ENCODE measurements around the gene HDGFL2. TPM values are rescaled to one million over a fixed set of nuclear protein-coding genes. Genes with fewer than 3 reads are reported as not detected.

The HDGFL2 gene
- total and polyA plus RNA-seq, 8 donors = 30.9 to 87.4 (median 73.1) TPM

GRCh38 chr19:4506449-4507149 lies 34.5 kb downstream of the HDGFL2 start:
- H3K9me3 ChIP-seq = no peaks in the 10 kb centered on the region
- no peak overlapping the region for H3K4me3 ChIP-seq
- no peaks in the 10 kb centered on the region for H3K27me3 ChIP-seq
- intact Hi-C loops (cut with DNase I) = no loop called here
- no peak for TF ChIP-seq CTCF (IDR thresholded peaks at IDR 0.05)
- no peak overlapping the region for H3K27ac ChIP-seq
- H3K36me3 ChIP-seq = peaks cover 0 to 45% of the 10 kb centered on the region in 2 donors
- ATAC-seq = no peak
- DNase-seq = no peak
- H3K4me1 ChIP-seq = no peaks in the 10 kb centered on the region

- no peaks in the 10 kb centered on the region for H3K27me3 ChIP-seq
- H3K9me3 ChIP-seq = no peaks in the 10 kb centered on the region
- no peaks in the 10 kb centered on the region for H3K4me1 ChIP-seq
- DNase-seq (no peak), ATAC-seq (no peak)
- no peak for TF ChIP-seq CTCF (IDR thresholded peaks at IDR 0.05)
- intact Hi-C loops (cut with DNase I) = no loop called here
- no peak overlapping the region for H3K27ac ChIP-seq
- H3K36me3 ChIP-seq = peaks cover 0 to 40% of the 10 kb centered on the region in 2 donors
- H3K4me3 ChIP-seq = no peak overlapping the region
Observed at GRCh38 chr19:4507150-4507452, 35.0 kb downstream of the HDGFL2 start.

- DNase-seq = no peak
- intact Hi-C loops (cut with DNase I) = no loop called here
- no peaks in the 10 kb centered on the region for H3K27me3 ChIP-seq
- H3K9me3 ChIP-seq = no peaks in the 10 kb centered on the region
- H3K4me1 ChIP-seq = no peaks in the 10 kb centered on the region
- ATAC-seq = no peak
- peaks cover 0 to 33% of the 10 kb centered on the region in 2 donors for H3K36me3 ChIP-seq
- no peak overlapping the region for H3K27ac ChIP-seq
- no peak for TF ChIP-seq CTCF (IDR thresholded peaks at IDR 0.05)
- H3K4me3 ChIP-seq = no peak overlapping the region
Observed at GRCh38 chr19:4507804-4508203, 35.7 kb downstream of the HDGFL2 start.

GRCh38 chr19:4508698-4509097 lies 36.6 kb downstream of the HDGFL2 start:
- Histone ChIP-seq H3K36me3 (peaks cover 0 to 24% of the 10 kb centered on the region in 2 donors), H3K27ac (no peak overlapping the region), H3K27me3 (no peaks in the 10 kb centered on the region), H3K4me1 (no peaks in the 10 kb centered on the region), H3K9me3 (no peaks in the 10 kb centered on the region), H3K4me3 (no peak overlapping the region)
- intact Hi-C loops (cut with DNase I) = no loop called here
- no peak for TF ChIP-seq CTCF (IDR thresholded peaks at IDR 0.05)
- ATAC-seq (no peak), DNase-seq (no peak)

- no peaks in the 10 kb centered on the region for H3K9me3 ChIP-seq
- ATAC-seq = no peak
- peaks cover 0 to 3% of the 10 kb centered on the region in 2 donors for H3K27me3 ChIP-seq
- H3K27ac ChIP-seq = no peak overlapping the region
- H3K4me3 ChIP-seq = no peak overlapping the region
- intact Hi-C loops (cut with DNase I) = no loop called here
- no peak for TF ChIP-seq CTCF (IDR thresholded peaks at IDR 0.05)
- no peak for DNase-seq
- H3K36me3 ChIP-seq = peaks cover 0 to 4% of the 10 kb centered on the region in 2 donors
- no peaks in the 10 kb centered on the region for H3K4me1 ChIP-seq
Observed at GRCh38 chr19:4510435-4511255, 38.5 kb downstream of the HDGFL2 start.
